ENCODE data around the gene SH3GLB2. TPM values are rescaled to one million over a fixed set of nuclear protein-coding genes. Genes with fewer than 3 reads are reported as not detected.
"Not testable (repeated sequence)": the region's sequence is repeated elsewhere in the genome, so short reads cannot be mapped to it uniquely, and the experiment has no call there.

Gene SH3GLB2
- total and polyA plus RNA-seq, 2 donors: 65.7 to 134 TPM

DNA sequence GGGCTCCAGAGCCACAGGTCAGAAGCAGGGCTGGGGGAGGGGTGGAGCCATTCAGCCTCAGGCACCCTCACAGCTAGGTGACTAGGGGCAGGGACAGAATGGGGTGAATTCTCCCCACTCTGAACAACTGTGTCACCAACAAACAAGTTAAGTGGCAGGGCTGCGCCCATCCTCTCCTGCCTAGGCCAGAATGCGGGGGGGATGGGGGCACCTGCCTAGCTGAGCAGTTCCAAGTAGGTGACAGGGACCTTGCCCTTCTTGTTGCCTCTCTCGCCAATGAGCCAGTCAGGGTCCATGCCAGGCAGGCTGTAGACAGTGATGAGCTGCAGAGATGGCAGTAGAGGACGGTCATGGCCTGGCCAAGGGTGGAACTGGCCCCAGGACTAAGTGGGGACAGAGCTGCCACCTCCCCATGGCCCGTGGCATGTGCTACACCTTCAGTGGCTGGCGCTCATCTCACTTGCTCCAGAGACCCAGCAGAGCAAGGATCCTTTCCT, 19.6 kb downstream of the SH3GLB2 start:
- H3K27me3 ChIP-seq (ENCODE audit: control insufficient read depth in 2 of 2, insufficient read depth in 1 of 2, low read length in 1 of 2): no peaks in the 10 kb centered on the region
- WGBS: 99% methylated on average over 6 of the region's 6 CpGs
- H3K4me3 ChIP-seq (ENCODE audit: low read length in 2 of 2): no peak overlapping the region
- peaks cover 85 to 87% of the 10 kb centered on the region in 2 donors for H3K36me3 ChIP-seq (ENCODE audit: control insufficient read depth in 2 of 2, insufficient read depth in 2 of 2, low read length in 1 of 2)
- DNase-seq (ENCODE audit: low read depth in 6 of 9, low spot score in 9 of 9): no peak
- H3K4me1 ChIP-seq (ENCODE audit: control insufficient read depth in 2 of 2, insufficient read depth in 2 of 2, low read length in 2 of 2): no peaks in the 10 kb centered on the region
- no peaks in the 10 kb centered on the region for H3K9me3 ChIP-seq (ENCODE audit: control insufficient read depth in 2 of 2, insufficient read depth in 1 of 2, low read length in 1 of 2)
- H3K27ac ChIP-seq (ENCODE audit: low read depth in 1 of 2, low read length in 1 of 2): no peak overlapping the region

DNA sequence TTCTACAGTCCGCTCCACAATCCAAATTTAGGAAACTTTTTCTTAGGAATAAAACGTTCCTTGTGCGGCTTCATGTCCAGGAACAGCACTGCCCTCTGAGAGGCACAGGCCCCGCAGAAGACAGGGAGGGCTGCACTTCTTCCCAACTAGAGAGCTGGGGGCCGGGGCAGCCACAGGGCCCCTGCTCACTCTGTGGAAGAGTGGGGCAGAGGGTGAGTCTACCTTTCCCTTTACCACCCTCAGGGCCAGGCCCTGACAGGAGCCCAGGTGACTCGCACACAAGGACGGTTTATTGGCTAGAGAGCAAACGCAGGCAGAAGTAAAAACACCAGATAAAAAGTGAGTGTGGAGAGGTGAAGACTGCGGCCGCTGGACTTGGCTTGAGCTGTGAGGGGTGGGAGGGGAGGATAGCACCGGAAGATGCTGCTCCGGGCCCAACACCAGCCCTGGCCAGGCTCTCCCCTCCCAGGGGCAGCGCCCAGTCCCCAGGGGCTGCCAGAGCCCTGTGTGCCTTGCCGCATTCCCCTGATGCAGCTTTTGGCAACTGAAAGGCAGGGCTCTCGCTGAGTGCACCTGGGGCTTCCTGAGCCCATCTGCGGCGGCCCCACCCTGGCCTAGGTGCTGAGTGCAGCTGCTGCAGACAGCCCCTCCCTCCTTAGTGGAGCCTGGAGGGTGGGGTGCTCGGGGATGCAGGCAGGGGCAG, 20.2 kb downstream of the SH3GLB2 start:
- no peaks in the 10 kb centered on the region for H3K4me1 ChIP-seq (ENCODE audit: control insufficient read depth in 2 of 2, insufficient read depth in 2 of 2, low read length in 2 of 2)
- no peaks in the 10 kb centered on the region for H3K9me3 ChIP-seq (ENCODE audit: control insufficient read depth in 2 of 2, insufficient read depth in 1 of 2, low read length in 1 of 2)
- H3K36me3 ChIP-seq (ENCODE audit: control insufficient read depth in 2 of 2, insufficient read depth in 2 of 2, low read length in 1 of 2): peaks cover 85 to 87% of the 10 kb centered on the region in 2 donors
- DNase-seq (ENCODE audit: low read depth in 6 of 9, low spot score in 9 of 9): no peak
- H3K27me3 ChIP-seq (ENCODE audit: control insufficient read depth in 2 of 2, insufficient read depth in 1 of 2, low read length in 1 of 2): no peaks in the 10 kb centered on the region
- H3K4me3 ChIP-seq (ENCODE audit: low read length in 2 of 2): no peak overlapping the region
- no peak overlapping the region for H3K27ac ChIP-seq (ENCODE audit: low read depth in 1 of 2, low read length in 1 of 2)
- 96% methylated on average over 18 of the region's 18 CpGs for WGBS

DNA sequence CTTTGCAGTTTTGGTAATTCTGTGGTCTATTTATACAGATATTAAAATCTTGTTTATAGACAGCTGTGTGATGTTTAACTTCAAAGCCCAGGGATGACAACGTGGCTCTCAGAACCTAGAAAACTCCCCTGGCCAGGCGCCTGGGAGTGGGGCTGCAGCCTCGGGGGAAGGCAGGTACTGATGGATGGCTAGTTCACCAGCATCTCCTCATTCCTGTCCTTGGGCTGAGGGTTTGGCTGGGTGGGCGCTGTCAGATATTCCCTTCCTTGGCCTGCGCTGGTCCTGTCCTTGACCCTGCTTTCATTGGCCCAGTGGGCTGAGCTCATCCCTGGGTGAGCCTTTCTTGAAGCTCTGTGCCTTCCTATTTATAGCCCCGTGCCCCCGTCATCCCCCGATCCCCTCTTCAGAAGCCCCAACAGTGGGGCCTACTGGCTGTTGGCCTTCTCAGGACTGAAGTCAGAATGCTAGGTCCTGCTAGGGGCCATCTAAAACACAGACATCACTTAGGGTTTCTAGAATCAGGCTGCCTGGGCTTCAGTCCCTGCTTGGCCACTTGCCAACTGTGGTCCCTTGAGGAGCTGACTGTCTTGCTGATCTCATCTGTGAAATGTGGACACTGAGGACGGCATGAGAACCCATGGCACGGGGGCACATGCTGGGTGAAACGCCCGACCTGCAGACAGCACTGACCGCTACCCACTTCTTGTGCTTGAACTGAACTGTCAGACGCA, 20.9 kb downstream of the SH3GLB2 start:
- H3K4me3 ChIP-seq (ENCODE audit: low read length in 2 of 2): no peak overlapping the region
- WGBS: 98% methylated on average over 14 of the region's 14 CpGs
- no peak overlapping the region for H3K27ac ChIP-seq (ENCODE audit: low read depth in 1 of 2, low read length in 1 of 2)
- H3K4me1 ChIP-seq (ENCODE audit: control insufficient read depth in 2 of 2, insufficient read depth in 2 of 2, low read length in 2 of 2): no peaks in the 10 kb centered on the region
- H3K9me3 ChIP-seq (ENCODE audit: control insufficient read depth in 2 of 2, insufficient read depth in 1 of 2, low read length in 1 of 2): no peaks in the 10 kb centered on the region
- no peak for DNase-seq (ENCODE audit: low read depth in 6 of 9, low spot score in 9 of 9)
- no peaks in the 10 kb centered on the region for H3K27me3 ChIP-seq (ENCODE audit: control insufficient read depth in 2 of 2, insufficient read depth in 1 of 2, low read length in 1 of 2)
- H3K36me3 ChIP-seq (ENCODE audit: control insufficient read depth in 2 of 2, insufficient read depth in 2 of 2, low read length in 1 of 2): peaks cover 85 to 87% of the 10 kb centered on the region in 2 donors

DNA sequence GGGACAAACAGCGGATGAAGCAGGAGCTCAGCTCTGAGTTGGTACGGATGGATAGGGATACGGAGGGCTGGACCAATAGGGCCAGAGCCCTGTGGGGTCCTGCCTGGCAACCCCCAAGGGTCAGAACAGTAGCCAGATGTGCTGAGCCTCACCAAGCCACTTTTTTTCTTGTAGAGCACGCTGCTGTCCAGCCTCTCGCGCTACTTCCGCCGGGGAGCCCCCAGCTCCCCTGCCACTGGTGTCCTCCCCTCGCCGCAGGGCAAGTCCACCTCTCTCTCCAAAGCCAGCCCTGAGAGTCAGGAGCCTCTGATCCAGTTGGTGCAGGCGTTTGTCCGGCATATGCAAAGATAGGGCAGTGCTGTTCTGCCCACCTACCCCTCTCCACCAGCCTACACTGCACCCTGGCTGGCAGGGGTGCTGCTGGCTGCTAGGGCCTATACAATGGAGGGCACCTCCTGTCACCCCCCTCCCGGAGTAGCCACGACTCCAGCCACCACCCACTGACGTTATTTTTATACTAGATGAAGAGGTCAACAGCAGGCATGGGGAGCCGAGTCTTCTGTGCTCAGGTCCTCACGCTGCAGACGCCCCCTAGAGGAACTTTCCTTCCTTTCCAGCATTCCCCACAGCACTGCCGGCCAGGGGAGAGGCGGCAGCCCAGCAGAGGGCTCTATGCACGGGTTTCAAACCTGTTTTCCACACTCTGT, 21.6 kb downstream of the SH3GLB2 start:
- Histone ChIP-seq H3K27ac (ENCODE audit: low read depth in 1 of 2, low read length in 1 of 2) (no peak overlapping the region), H3K9me3 (ENCODE audit: control insufficient read depth in 2 of 2, insufficient read depth in 1 of 2, low read length in 1 of 2) (no peaks in the 10 kb centered on the region), H3K36me3 (ENCODE audit: control insufficient read depth in 2 of 2, insufficient read depth in 2 of 2, low read length in 1 of 2) (peaks cover 87 to 88% of the 10 kb centered on the region in 2 donors), H3K4me3 (ENCODE audit: low read length in 2 of 2) (no peak overlapping the region), H3K27me3 (ENCODE audit: control insufficient read depth in 2 of 2, insufficient read depth in 1 of 2, low read length in 1 of 2) (no peaks in the 10 kb centered on the region), H3K4me1 (ENCODE audit: control insufficient read depth in 2 of 2, insufficient read depth in 2 of 2, low read length in 2 of 2) (no peaks in the 10 kb centered on the region)
- DNase-seq (ENCODE audit: low read depth in 6 of 9, low spot score in 9 of 9): peak in 7 of 9 donors; percentile 17 to 71 (median 52)
- WGBS: 74% methylated on average over 21 of the region's 21 CpGs

DNA sequence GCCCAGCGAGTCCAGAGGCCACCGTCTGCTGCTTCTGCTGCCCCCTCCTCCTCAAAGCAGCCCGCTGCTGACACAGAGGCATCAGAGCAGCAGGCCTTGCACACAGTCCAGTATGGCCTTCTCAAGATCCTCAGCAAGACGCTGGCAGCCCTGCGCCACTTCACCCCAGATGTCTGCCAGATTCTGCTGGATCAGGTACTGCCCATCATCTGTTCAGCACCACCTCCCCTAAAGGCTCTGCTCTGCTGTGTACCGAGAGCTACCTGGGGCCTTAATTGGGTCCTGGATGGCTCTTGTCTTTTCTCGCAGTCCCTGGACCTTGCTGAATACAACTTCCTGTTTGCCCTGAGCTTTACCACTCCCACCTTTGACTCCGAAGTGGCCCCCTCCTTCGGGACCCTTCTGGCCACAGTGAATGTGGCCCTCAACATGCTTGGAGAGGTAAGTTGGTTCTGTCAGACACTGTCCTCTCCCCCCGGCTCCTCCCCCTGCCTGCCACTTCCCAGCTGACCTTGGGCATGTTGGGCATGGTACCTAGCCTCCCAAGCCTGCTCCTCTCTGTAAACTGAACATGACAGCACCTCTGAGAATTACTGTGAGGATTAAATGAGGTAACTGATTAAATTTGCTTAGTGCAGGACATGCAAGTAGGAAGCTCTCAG, 22.7 kb downstream of the SH3GLB2 start:
- H3K27ac ChIP-seq (ENCODE audit: low read depth in 1 of 2, low read length in 1 of 2): no peak overlapping the region
- H3K4me3 ChIP-seq (ENCODE audit: low read length in 2 of 2): no peak overlapping the region
- H3K27me3 ChIP-seq (ENCODE audit: control insufficient read depth in 2 of 2, insufficient read depth in 1 of 2, low read length in 1 of 2): no peaks in the 10 kb centered on the region
- 96% methylated on average over 10 of the region's 10 CpGs for WGBS
- peaks cover 86 to 87% of the 10 kb centered on the region in 2 donors for H3K36me3 ChIP-seq (ENCODE audit: control insufficient read depth in 2 of 2, insufficient read depth in 2 of 2, low read length in 1 of 2)
- DNase-seq (ENCODE audit: low read depth in 6 of 9, low spot score in 9 of 9): no peak
- no peaks in the 10 kb centered on the region for H3K4me1 ChIP-seq (ENCODE audit: control insufficient read depth in 2 of 2, insufficient read depth in 2 of 2, low read length in 2 of 2)
- H3K9me3 ChIP-seq (ENCODE audit: control insufficient read depth in 2 of 2, insufficient read depth in 1 of 2, low read length in 1 of 2): no peaks in the 10 kb centered on the region

DNA sequence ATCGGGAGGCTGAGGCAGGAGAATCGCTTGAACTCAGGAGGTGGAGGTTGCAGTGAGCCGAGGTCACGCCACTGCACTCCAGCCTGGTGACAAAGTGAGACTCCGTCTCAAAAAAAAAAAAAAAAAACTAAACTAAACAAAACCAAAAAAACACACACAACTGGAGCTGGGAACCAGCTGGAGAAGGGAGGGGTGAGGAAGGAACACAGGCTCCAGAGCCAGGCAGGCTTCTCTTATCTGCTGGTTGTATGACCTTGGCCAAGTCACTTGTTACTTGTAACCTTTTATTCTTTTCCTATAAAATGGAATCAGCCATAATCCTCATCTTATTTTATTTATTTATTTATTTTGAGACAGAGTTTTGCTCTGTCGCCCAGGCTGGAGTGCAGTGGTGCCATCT, 24.0 kb downstream of the SH3GLB2 start:
- not testable (repeated sequence) for H3K4me1 ChIP-seq (ENCODE audit: control insufficient read depth in 2 of 2, insufficient read depth in 2 of 2, low read length in 2 of 2); DNase-seq (ENCODE audit: low read depth in 6 of 9, low spot score in 9 of 9); H3K9me3 ChIP-seq (ENCODE audit: control insufficient read depth in 2 of 2, insufficient read depth in 1 of 2, low read length in 1 of 2); H3K27ac ChIP-seq (ENCODE audit: low read depth in 1 of 2, low read length in 1 of 2); H3K27me3 ChIP-seq (ENCODE audit: control insufficient read depth in 2 of 2, insufficient read depth in 1 of 2, low read length in 1 of 2); H3K4me3 ChIP-seq (ENCODE audit: low read length in 2 of 2)
- WGBS: 97% methylated on average over 6 of the region's 6 CpGs
- peaks cover 85 to 93% of the 10 kb centered on the region in 2 donors for H3K36me3 ChIP-seq (ENCODE audit: control insufficient read depth in 2 of 2, insufficient read depth in 2 of 2, low read length in 1 of 2)

DNA sequence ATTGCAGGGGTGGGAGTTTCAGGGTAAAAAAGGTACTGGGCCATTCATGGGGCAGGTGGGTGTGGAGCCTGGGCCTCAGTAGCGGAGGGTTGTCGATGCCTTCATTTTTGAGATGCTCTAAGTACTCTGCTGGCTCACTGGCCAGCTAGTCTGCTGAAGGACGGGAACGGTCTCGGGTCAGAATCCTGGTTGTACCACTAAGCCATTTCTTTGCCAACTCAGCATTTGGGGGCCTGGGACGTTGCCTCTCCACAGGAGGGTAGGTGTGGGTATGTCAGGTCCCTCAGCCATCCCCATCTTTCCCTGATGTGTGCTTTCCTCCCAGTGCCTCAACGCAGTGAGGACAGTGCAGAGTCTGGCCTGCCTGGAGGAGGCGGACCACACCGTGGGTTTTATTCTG, 25.1 kb downstream of the SH3GLB2 start:
- Histone ChIP-seq H3K4me3 (ENCODE audit: low read length in 2 of 2) (no peak overlapping the region), H3K36me3 (ENCODE audit: control insufficient read depth in 2 of 2, insufficient read depth in 2 of 2, low read length in 1 of 2) (peaks cover 84 to 93% of the 10 kb centered on the region in 2 donors), H3K9me3 (ENCODE audit: control insufficient read depth in 2 of 2, insufficient read depth in 1 of 2, low read length in 1 of 2) (no peaks in the 10 kb centered on the region), H3K27ac (ENCODE audit: low read depth in 1 of 2, low read length in 1 of 2) (no peak overlapping the region), H3K4me1 (ENCODE audit: control insufficient read depth in 2 of 2, insufficient read depth in 2 of 2, low read length in 2 of 2) (no peaks in the 10 kb centered on the region), H3K27me3 (ENCODE audit: control insufficient read depth in 2 of 2, insufficient read depth in 1 of 2, low read length in 1 of 2) (no peaks in the 10 kb centered on the region)
- no peak for DNase-seq (ENCODE audit: low read depth in 6 of 9, low spot score in 9 of 9)
- 99% methylated on average over 9 of the region's 9 CpGs for WGBS

DNA sequence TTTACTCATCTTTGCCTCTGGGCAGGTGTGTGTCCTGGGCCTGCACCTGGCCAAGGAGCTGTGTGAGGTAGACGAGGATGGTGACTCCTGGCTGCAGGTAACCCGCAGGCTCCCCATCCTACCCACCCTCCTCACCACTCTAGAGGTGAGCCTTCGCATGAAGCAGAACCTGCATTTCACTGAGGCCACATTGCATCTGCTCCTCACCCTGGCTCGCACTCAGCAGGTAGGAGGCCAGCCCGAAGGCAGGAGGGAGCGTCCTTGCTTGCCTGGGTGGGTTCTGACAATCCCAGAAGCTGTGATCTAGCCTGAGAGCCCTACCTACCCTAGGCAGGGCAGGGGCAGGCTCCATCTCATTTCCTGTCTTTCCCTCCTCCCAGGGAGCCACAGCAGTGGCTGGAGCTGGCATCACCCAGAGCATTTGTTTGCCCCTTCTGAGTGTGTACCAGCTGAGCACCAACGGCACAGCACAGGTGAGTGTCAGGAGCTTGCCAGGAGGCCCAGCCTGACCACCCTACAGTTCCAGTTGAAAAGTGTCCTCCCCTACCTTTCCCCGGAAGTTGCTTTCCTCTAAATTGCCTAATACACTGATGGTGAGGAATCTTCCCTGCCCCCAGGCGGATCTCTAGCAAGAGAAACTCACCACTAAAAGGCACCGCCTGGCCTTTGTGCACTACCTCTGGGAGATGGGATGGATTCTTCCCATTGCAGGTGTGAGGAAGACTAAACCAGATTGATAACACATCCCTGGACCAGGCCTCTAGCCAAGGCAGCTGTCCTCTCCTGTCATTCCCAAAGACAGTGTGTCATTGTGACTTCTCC, 26.4 kb downstream of the SH3GLB2 start:
- Histone ChIP-seq H3K27ac (ENCODE audit: low read depth in 1 of 2, low read length in 1 of 2) (no peak overlapping the region), H3K36me3 (ENCODE audit: control insufficient read depth in 2 of 2, insufficient read depth in 2 of 2, low read length in 1 of 2) (peaks cover 85 to 91% of the 10 kb centered on the region in 2 donors), H3K4me3 (ENCODE audit: low read length in 2 of 2) (no peak overlapping the region), H3K9me3 (ENCODE audit: control insufficient read depth in 2 of 2, insufficient read depth in 1 of 2, low read length in 1 of 2) (no peaks in the 10 kb centered on the region), H3K27me3 (ENCODE audit: control insufficient read depth in 2 of 2, insufficient read depth in 1 of 2, low read length in 1 of 2) (no peaks in the 10 kb centered on the region), H3K4me1 (ENCODE audit: control insufficient read depth in 2 of 2, insufficient read depth in 2 of 2, low read length in 2 of 2) (no peaks in the 10 kb centered on the region)
- DNase-seq (ENCODE audit: low read depth in 6 of 9, low spot score in 9 of 9): no peak
- WGBS: 98% methylated on average over 10 of the region's 10 CpGs

Data from thymus (tissue), 11 donors.